ENCODE results near the gene VN1R5.
"Not testable (repeated sequence)": the region's sequence is repeated elsewhere in the genome, so short reads cannot be mapped to it uniquely, and the experiment has no call there.

The VN1R5 gene

GRCh38 chr1:247255772-247256171 is at the start of gene VN1R5:
Gene VN1R5 (plus strand): TSS chr1:247256072.
- not testable (repeated sequence) for H3K4me3 ChIP-seq (ENCODE audit: low read length)

DNA sequence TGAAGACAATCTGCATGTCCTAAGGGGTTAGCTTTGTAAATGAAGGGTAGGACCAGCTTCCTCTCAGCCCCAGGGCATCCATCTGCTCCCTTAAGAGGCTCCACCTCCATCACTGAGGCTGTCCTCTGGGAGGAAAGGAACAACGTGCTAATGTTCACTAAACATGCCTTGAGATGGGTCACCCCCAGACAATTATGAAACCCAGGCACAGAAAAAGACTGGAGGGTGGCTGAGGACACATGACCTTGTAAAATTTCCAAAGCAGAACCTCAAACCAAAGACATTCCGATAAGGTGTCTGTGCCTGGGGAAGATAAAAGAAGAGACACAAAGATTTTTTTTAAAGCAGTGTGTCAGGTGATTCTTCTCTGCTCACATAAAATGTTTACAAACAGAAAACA is 46.5 kb upstream of the VN1R5 start:
- no peak for TF ChIP-seq ZNF274 (IDR thresholded peaks at IDR 0.05; ENCODE audit: low read depth, low read length)
- peak overlapping the region; percentile 84 for H3K4me3 ChIP-seq (ENCODE audit: low read length)

GRCh38 chr1:247210062-247210375 is 45.9 kb upstream of the VN1R5 start:
- TF ChIP-seq ZNF274 (IDR thresholded peaks at IDR 0.05; ENCODE audit: low read depth, low read length), result no peak
- peak overlapping the region; percentile 84 for H3K4me3 ChIP-seq (ENCODE audit: low read length)

DNA sequence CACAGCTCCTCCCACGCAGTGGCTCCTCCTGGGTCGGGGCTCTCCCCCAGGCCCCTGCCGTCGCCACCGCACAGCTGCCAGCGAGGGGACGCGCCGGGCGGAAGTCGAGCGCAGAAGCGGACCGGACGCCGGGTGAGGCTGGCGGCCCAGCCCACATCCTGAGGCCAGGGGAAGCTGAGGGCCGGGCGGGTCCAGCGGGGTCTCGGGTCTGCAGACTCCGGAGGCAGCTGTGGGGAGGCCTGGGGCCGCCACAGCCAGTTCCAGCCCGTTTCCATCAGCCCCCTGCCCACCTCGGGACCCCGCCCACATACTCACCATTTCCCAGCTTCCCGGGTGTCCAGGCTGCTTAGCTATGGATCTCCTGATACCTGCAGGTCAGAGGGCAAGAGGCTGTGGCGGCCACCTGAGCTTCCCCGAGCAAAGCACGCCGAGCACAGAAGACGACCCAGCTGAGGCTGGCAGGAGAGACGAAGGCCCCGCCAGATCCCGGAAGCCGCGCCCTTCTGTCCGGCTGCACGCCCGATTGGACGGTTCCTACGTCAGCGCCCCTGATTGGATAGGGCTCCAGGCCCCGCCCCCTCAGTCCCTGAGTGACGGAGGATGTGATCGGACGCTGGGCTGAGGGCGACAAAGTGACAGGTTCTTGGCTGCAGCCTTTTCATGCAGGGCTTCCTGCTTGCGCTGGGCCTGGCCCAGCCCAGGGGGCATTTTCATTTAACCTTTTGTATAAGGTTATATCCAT is 45.3 kb upstream of the VN1R5 start:
- TF ChIP-seq ZNF274 (IDR thresholded peaks at IDR 0.05; ENCODE audit: low read depth, low read length), result no peak
- H3K4me3 ChIP-seq (ENCODE audit: low read length), result peak overlapping the region; percentile 84

- no peak overlapping the region; the same call in 1 of the 2 replicates for H3K4me3 ChIP-seq (ENCODE audit: low read length)
- TF ChIP-seq ZNF274 (IDR thresholded peaks at IDR 0.05; ENCODE audit: low read depth, low read length), result no peak
Measured at GRCh38 chr1:247211339-247211738, 44.5 kb upstream of the VN1R5 start.

DNA sequence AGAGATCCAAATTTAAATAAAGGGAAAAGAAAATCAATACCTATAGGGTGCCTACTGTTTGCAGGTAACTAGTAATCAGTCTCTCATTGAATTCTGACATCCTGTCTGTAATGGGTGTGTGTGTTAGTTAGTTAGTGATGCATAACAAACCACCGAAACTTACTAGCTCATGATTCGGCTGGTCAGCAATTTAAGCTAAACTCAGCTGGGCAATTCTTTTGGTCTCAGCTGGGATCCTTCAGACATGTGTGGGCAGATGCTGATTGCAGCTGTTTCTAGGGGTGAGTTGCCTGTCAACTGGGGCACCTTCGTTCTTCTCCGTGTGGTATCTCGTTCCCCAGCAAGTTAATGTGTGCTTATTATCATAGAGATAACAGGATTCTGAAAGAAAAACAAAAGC is 43.9 kb upstream of the VN1R5 start:
- no peak overlapping the region for H3K4me3 ChIP-seq (ENCODE audit: low read length)
- TF ChIP-seq ZNF274 (IDR thresholded peaks at IDR 0.05; ENCODE audit: low read depth, low read length), result no peak

GRCh38 chr1:247212627-247213617 is 43.0 kb upstream of the VN1R5 start:
- no peak overlapping the region for H3K4me3 ChIP-seq (ENCODE audit: low read length)
- TF ChIP-seq ZNF274 (IDR thresholded peaks at IDR 0.05; ENCODE audit: low read depth, low read length), result no peak

DNA sequence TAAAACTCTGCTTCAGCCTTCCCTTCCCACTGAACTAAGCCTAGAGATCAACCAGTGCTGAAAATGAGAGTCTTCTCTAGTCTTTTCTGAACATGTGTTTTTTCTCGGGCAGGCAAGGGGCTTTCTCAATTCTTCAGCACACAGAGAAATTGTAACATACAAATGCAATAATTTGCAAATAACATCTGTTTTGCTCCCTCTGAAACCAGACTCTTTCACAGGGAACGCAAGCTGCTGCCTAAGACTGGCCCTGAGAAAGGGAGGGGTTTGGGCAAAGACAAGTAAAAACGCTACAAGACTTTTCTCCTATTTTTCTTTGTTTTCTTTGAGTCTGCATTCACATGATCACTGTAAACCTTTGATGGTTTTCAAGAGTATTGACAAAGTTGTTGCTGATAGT is 39.6 kb upstream of the VN1R5 start:
- TF ChIP-seq ZNF274 (IDR thresholded peaks at IDR 0.05; ENCODE audit: low read depth, low read length), result no peak
- no peak overlapping the region for H3K4me3 ChIP-seq (ENCODE audit: low read length)

DNA sequence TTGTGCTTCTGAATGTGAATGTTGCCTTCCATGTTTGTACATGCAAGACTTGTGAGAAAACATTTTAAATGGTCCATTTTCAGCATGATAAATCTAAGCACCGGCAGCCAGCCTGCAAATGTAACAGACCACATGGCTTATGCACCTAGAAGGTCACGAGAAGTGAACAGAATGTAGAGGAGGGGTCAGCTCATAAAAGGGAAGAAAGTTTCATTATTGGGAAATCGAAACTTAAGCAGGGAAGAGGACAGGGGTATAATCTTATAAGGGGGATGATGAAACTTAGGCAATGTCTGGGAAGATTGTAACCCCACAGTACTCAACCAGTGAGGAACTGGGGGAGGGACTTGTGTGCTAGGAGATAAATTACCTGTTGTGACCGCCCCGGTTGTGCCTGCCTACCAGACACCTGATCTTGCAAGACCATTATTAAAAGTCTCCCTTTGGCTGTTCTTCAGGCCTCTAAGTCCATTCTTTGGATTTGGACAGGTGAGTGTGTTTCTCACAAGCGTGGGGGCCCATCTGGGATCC is 37.7 kb upstream of the VN1R5 start:
- no peak overlapping the region for H3K4me3 ChIP-seq (ENCODE audit: low read length)
- TF ChIP-seq ZNF274 (IDR thresholded peaks at IDR 0.05; ENCODE audit: low read depth, low read length), result no peak

DNA sequence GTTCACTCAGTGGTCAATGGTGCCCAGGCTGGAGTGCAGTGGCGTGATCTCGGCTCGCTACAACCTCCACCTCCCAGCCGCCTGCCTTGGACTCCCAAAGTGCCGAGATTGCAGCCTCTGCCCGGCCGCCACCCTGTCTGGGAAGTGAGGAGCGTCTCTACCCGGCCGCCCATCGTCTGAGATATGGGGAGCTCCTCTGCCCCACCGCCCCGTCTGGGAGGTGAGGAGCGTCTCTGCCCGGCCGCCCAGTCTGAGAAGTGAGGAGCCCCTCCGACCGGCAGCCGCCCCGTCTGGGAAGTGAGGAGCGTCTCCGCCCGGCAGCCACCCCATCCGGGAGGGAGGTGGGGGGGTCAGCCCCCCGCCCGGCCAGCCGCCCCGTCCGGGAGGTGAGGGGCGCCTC is 35.6 kb upstream of the VN1R5 start:
- not testable (repeated sequence) for H3K4me3 ChIP-seq (ENCODE audit: low read length)

- H3K4me3 ChIP-seq (ENCODE audit: low read length), result no peak overlapping the region
- no peak for TF ChIP-seq ZNF274 (IDR thresholded peaks at IDR 0.05; ENCODE audit: low read depth, low read length)
Measured at GRCh38 chr1:247222840-247223239, 33.0 kb upstream of the VN1R5 start.

DNA sequence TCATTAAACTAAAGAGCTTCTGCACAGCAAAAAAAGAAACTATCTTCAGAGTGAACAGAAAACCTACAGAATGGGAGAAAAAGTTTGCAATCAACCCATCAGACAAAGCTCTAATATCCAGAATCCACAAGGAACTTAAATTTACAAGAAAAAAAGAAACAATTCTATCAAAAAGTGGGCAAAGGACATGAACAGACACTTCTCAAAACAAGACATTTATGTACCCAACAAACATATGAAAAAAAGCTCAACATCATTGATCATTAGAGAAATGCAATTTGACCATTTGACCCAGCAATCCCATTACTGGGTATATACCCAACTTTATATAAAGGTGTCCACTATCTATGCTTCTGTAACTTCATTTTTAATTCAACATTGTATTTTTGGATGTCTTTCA is 31.1 kb upstream of the VN1R5 start:
- no peak for TF ChIP-seq ZNF274 (IDR thresholded peaks at IDR 0.05; ENCODE audit: low read depth, low read length)
- no peak overlapping the region for H3K4me3 ChIP-seq (ENCODE audit: low read length)

DNA sequence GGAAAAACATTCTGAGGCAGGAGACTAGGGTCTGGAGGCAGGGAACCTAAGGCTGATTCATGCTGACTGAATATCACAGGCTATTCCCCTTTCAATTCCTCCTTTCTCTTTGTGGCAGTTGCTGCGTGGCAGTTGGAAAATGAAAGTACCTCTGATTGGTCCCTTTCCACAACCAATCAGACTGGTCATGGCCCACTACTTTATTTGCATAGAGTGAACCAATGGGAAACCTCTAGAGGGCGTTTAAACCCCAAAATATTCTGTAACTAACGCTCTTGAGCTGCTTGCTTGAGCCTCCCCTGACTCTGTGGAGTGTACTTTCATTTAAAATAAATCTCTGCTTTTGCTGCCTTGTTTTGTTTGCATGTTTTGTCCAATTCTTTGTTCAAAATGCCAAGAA is 27.7 kb upstream of the VN1R5 start:
- no peak for TF ChIP-seq ZNF274 (IDR thresholded peaks at IDR 0.05; ENCODE audit: low read depth, low read length)
- H3K4me3 ChIP-seq (ENCODE audit: low read length), result no peak overlapping the region

GRCh38 chr1:247241691-247242090 is 14.2 kb upstream of the VN1R5 start:
- TF ChIP-seq ZNF274 (IDR thresholded peaks at IDR 0.05; ENCODE audit: low read depth, low read length), result no peak
- H3K4me3 ChIP-seq (ENCODE audit: low read length), result no peak overlapping the region
